H1 (cell line): Measurements from ENCODE around the gene BHLHE23. TPM values are rescaled to one million over a fixed set of nuclear protein-coding genes. Genes with fewer than 3 reads are reported as not detected.

Source experiments
- ASH2L ChIP-seq: fragments of 200-600, 300-600 bp; sonication (generic); IDR thresholded peaks from one replicate; pipeline ENCODE4 v1.7.1; 2017; ENCODE audit warnings: low read length
- polyA plus RNA-seq, 7 experiments: library from polyadenylated mRNA; depleted of rRNA in 3 of 7; stranded (reverse) in 5 of 7; unstranded in 2 of 7; fragments of >200 nt in 5 of 7; fragments of 200-250 nt in 2 of 7; gene quantifications; 1 replicate in 5 of 7; 2 replicates in 1 of 7; 4 replicates in 1 of 7; pipeline versions ENCODE4 v1.2.1 to v1.2.3, GENCODE V29; 2011 to 2013; ENCODE audit warnings: missing spikeins in 2 of 7, mixed read lengths in 2 of 7
- total RNA-seq: library from RNA; stranded (reverse); fragmentation: NEBNext Ultra II Directional; extraction: Animal tissue kit (Norgen Biotek cat#: 25700); gene quantifications from 2 replicates; pipeline ENCODE4 v1.2.1, GENCODE V29; 2021

Gene BHLHE23
- total and polyA plus RNA-seq, 2 of the 8 experiments (the other 6 are each of a cell fraction or from before 2014, with no cell fraction given), result 0.47 TPM; not detected in 1

- no peak for TF ChIP-seq ASH2L
Observed at GRCh38 chr20:63008541-63009044, 1.8 kb upstream of the BHLHE23 start (continued).
